Measurements from ENCODE around the gene DAO.

DNA sequence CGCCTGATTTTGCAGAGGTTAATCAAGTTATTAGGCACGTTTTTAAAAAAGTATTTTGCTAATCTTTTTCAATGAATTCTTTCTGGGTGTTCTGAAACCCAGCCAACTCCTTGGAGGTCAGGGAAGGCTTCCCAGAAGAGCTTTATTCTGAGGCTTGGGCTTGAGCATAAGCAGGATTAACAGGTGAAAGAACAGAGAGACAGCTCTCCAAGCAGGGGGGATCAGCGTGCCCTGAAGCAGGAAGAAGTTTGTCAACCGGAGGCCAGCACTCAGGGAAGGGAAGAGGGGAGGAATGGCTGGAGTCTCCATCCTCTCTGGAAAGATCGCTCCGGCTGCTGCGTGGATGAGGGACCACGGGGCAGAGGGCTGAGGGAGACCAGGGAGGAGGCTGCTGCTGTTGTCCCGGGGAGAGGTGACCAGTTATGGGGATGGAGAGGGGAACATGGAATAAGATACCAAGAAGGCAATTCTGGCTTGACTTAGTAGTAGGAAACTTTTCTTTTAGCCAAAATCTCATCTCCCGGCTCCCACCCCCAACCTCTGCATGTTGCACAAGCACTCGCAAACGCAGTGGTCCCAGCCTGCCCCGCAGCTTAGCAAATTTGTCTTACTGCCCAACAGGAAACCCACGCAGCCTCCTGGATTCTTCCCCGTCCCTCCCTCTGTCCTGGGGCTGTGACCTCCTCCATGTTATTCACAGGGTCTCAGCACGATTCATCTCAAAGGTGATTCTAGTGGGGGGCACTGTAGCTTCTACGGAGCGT is 21.4 kb upstream of the DAO start:
- TF ChIP-seq, protein P1, sequence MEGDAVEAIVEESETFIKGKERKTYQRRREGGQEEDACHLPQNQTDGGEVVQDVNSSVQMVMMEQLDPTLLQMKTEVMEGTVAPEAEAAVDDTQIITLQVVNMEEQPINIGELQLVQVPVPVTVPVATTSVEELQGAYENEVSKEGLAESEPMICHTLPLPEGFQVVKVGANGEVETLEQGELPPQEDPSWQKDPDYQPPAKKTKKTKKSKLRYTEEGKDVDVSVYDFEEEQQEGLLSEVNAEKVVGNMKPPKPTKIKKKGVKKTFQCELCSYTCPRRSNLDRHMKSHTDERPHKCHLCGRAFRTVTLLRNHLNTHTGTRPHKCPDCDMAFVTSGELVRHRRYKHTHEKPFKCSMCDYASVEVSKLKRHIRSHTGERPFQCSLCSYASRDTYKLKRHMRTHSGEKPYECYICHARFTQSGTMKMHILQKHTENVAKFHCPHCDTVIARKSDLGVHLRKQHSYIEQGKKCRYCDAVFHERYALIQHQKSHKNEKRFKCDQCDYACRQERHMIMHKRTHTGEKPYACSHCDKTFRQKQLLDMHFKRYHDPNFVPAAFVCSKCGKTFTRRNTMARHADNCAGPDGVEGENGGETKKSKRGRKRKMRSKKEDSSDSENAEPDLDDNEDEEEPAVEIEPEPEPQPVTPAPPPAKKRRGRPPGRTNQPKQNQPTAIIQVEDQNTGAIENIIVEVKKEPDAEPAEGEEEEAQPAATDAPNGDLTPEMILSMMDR (conservative IDR thresholded peaks at IDR 0.05; ENCODE audit: low read length) = no peak
- no peak for TF ChIP-seq EZH2phosphoT487 (IDR thresholded peaks at IDR 0.05; ENCODE audit: borderline replicate concordance, low read depth, low read length)
